ENCODE data around the gene MEIS1.

DNA sequence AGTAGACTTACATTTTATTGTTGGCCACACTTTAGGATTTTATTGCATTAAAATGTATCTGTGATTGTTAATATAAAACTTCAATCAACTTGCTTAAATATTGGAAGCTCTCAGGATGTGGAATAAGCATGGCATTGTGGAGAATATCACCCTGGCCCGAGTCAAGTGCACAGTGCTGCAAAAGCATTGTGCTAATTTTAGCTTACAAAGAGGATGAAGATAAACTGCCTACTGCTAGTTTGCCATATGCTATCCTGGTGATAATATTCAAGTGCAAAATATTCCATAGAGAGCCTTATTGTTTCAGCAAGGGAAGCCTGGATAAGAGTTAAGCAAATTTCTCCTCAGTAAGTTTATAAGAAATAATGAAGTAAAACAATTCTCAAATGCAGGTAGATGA is 54.5 kb downstream of the MEIS1 start:
- TF ChIP-seq, protein P1, sequence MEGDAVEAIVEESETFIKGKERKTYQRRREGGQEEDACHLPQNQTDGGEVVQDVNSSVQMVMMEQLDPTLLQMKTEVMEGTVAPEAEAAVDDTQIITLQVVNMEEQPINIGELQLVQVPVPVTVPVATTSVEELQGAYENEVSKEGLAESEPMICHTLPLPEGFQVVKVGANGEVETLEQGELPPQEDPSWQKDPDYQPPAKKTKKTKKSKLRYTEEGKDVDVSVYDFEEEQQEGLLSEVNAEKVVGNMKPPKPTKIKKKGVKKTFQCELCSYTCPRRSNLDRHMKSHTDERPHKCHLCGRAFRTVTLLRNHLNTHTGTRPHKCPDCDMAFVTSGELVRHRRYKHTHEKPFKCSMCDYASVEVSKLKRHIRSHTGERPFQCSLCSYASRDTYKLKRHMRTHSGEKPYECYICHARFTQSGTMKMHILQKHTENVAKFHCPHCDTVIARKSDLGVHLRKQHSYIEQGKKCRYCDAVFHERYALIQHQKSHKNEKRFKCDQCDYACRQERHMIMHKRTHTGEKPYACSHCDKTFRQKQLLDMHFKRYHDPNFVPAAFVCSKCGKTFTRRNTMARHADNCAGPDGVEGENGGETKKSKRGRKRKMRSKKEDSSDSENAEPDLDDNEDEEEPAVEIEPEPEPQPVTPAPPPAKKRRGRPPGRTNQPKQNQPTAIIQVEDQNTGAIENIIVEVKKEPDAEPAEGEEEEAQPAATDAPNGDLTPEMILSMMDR (conservative IDR thresholded peaks at IDR 0.05), result no peak
- no peak for TF ChIP-seq EZH2 (IDR thresholded peaks at IDR 0.05; ENCODE audit: low read depth)
